HepG2 (cell line): ENCODE data around the gene SLC43A3. TPM values are rescaled to one million over a fixed set of nuclear protein-coding genes. Genes with fewer than 3 reads are reported as not detected.
A peak's percentile ranks its signal among the peaks of the same experiment; 100 is the strongest.

ENCODE experiments used
- CEBPB ChIP-seq: IDR thresholded peaks from 2 replicates; pipeline ENCODE4 v1.6.1; 2011; ENCODE audit warnings: low read depth, low read length, improper control_type of control experiment, borderline replicate concordance
- EP300 ChIP-seq, 3 experiments: sonication (generic) in 1 of 3; formaldehyde crosslinking in 1 of 3; IDR thresholded peaks; 2 replicates each; pipeline versions ENCODE4 v1.5.1 to v1.6.1; 2011 to 2020; ENCODE audit warnings: low read depth in 2 of 3, low read length in 2 of 3, borderline replicate concordance in 1 of 3, improper control_type of control experiment in 1 of 3, mild to moderate bottlenecking in 1 of 3, missing genetic modification reagents in 1 of 3, moderate library complexity in 1 of 3
- KAT7 ChIP-seq: IDR thresholded peaks from 2 replicates; pipeline ENCODE4 v1.6.1; 2018; ENCODE audit warnings: borderline replicate concordance, missing compliant biosample characterization
- POGK ChIP-seq: sonication (generic); formaldehyde crosslinking; conservative IDR thresholded peaks from 2 replicates; pipeline ENCODE4 v1.8.0; 2022; ENCODE audit warnings: mild to moderate bottlenecking, moderate library complexity, missing genetic modification reagents
- RARA ChIP-seq: IDR thresholded peaks from 2 replicates; pipeline ENCODE4 v1.6.1; 2016; ENCODE audit warnings: missing genetic modification reagents, missing compliant biosample characterization
- SETDB1 ChIP-seq: sonication (generic); formaldehyde crosslinking; IDR thresholded peaks from 2 replicates; pipeline ENCODE4 v1.5.1; 2020; ENCODE audit warnings: missing genetic modification reagents, mild to moderate bottlenecking, borderline replicate concordance
- SMARCE1 ChIP-seq: fragments of 450-650 bp; IDR thresholded peaks from 2 replicates; pipeline ENCODE4 v1.6.1; 2017; ENCODE audit warnings: borderline replicate concordance
- TAF15 ChIP-seq: fragments of 200-400 bp; formaldehyde crosslinking; IDR thresholded peaks from one replicate; pipeline ENCODE4 v1.6.1; 2018; ENCODE audit warnings: mild to moderate bottlenecking, low read depth, low read length; ENCODE audit not compliant: poor library complexity, severe bottlenecking
- THAP11 ChIP-seq: IDR thresholded peaks from 2 replicates; pipeline ENCODE4 v1.6.1; 2016; ENCODE audit warnings: missing biosample characterization, missing genetic modification reagents
- UBTF ChIP-seq: sonication (generic); formaldehyde crosslinking; IDR thresholded peaks from 2 replicates; pipeline ENCODE4 v1.4.0; 2020; ENCODE audit warnings: mild to moderate bottlenecking, missing genetic modification reagents
- ZNF274 ChIP-seq: sonication (generic); formaldehyde crosslinking; IDR thresholded peaks from 2 replicates; pipeline ENCODE4 v1.5.1; 2020; ENCODE audit warnings: mild to moderate bottlenecking, missing genetic modification reagents
- ZNF275 ChIP-seq: sonication (generic); formaldehyde crosslinking; IDR thresholded peaks from 2 replicates; pipeline ENCODE4 v1.8.0; 2022; ENCODE audit warnings: missing genetic modification reagents, mild to moderate bottlenecking, inconsistent platforms, borderline replicate concordance
- ZNF720 ChIP-seq: sonication (generic); formaldehyde crosslinking; IDR thresholded peaks from 2 replicates; pipeline ENCODE4 v1.4.0; 2020; ENCODE audit warnings: missing genetic modification reagents
- ZNF770 ChIP-seq: sonication (generic); formaldehyde crosslinking; IDR thresholded peaks from 2 replicates; pipeline ENCODE4 v1.5.0; 2020; ENCODE audit warnings: mild to moderate bottlenecking, missing genetic modification reagents
- ZNF784 ChIP-seq: sonication (generic); formaldehyde crosslinking; IDR thresholded peaks from 2 replicates; pipeline ENCODE4 v1.5.1; 2020; ENCODE audit warnings: missing genetic modification reagents, mild to moderate bottlenecking, borderline replicate concordance
- ZNF839 ChIP-seq: sonication (generic); formaldehyde crosslinking; IDR thresholded peaks from 2 replicates; pipeline ENCODE4 v1.4.0; 2020; ENCODE audit warnings: missing genetic modification reagents, mild to moderate bottlenecking, borderline replicate concordance
- polyA plus RNA-seq, 8 experiments: library from polyadenylated mRNA; depleted of rRNA in 3 of 8; stranded (reverse) in 7 of 8; unstranded in 1 of 8; fragments of >200 nt; fragmentation: Illumina TruSeq in 4 of 8; extraction: Trizol in 4 of 8; gene quantifications; 2 replicates each; pipeline versions ENCODE4 v1.2.1 to v1.2.3, GENCODE V29; 2011 to 2016; ENCODE audit warnings: low read depth in 4 of 8, missing spikeins in 1 of 8, mixed read lengths in 1 of 8; ENCODE audit not compliant: insufficient read depth in 1 of 8
- total RNA-seq, 5 experiments: library from RNA; depleted of rRNA; stranded (reverse); fragments of >200 nt; fragmentation: Illumina TruSeq; extraction: Trizol; gene quantifications; 2 replicates each; pipeline ENCODE4 v1.2.3, GENCODE V29; 2016; ENCODE audit warnings: low read depth in 1 of 5

The SLC43A3 gene
- total and polyA plus RNA-seq, 2 of the 13 experiments (the other 11 are each of a cell fraction or from before 2014, with no cell fraction given): 2.6 TPM; not detected in 1

- TF ChIP-seq ZNF275 (CRISPR knock-in tag) (no peak), THAP11 (CRISPR knock-in tag) (peak; percentile 72), ZNF839 (CRISPR knock-in tag) (no peak), KAT7 (CRISPR knock-in tag) (no peak), ZNF720 (CRISPR knock-in tag) (no peak), CEBPB (peak; percentile 33; the same call in 1 of the 2 replicates), POGK (CRISPR knock-in tag) (no peak; the same call in 1 of the 2 replicates), ZNF274 (CRISPR knock-in tag) (no peak; the same call in 1 of the 2 replicates), SETDB1 (no peak), UBTF (CRISPR knock-in tag) (no peak), RARA (CRISPR knock-in tag) (peak; percentile 90), ZNF770 (0 out of 2 replicates have a peak, but pooled peaks have one; percentile 35), SMARCE1 (no peak), EP300 (IDR thresholded peaks at IDR 0.05; ENCODE audit: low read depth in 2 of 2, low read length in 2 of 2) (peak; percentile 65 to 89; a peak in 2 of 4 replicates), EP300 (CRISPR knock-in tag; IDR thresholded peaks at IDR 0.05; ENCODE audit: borderline replicate concordance) (peak; percentile 80; the same call in 1 of the 2 replicates), TAF15 (no peak), ZNF784 (CRISPR knock-in tag) (no peak)
Observed at GRCh38 chr11:57453543-57454177, 26.7 kb upstream of the SLC43A3 start (continued).
